ENCODE results near the gene NMRK2.

NMRK2 gene

DNA sequence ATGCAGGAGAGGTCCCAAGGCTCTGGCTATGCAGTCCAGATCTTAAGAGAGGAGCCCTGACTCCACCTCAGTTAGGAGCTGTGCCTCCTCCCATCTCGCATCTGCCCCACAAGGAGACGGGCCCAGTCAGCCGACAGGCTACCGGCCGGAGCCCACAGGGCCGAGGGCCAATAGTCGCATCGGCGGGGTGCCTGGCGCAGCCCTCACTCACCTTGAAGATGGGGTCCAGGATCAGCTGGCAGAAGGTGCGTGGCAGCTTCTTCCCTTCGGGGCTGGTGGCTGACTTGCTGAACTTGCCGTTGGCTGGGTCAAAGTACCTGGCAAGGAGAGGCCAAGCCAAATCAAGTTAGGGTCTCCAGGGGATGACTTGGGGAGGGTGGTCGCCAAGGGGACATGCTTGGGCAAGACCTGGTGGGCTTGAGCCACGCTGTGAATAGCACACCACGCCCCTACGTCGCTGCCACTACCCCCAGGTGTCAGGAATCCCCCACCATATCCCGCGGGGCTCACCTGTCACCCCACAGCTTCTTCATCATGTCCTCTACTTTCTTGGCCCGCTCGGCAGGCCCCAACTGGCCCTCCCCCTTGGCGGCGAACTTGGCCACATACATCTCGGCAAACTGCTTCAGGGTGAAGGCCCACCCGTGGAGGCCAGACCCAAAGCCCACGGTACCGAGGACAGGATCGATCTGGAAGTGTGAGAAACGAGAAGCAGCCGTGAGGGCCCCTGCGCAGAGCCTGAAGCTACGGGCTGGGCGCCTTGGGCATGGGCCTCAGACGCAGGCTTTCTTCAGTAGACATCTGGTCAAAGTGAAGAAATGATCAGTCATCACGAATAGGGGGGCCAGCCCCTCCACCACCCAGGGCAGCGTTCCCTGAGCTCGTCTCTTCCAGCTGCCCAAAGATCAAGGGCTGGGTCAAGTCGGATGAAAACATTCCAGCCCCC lies 49.1 kb downstream of the NMRK2 start:
- DNase-seq (ENCODE audit: low read depth) = no peak

DNA sequence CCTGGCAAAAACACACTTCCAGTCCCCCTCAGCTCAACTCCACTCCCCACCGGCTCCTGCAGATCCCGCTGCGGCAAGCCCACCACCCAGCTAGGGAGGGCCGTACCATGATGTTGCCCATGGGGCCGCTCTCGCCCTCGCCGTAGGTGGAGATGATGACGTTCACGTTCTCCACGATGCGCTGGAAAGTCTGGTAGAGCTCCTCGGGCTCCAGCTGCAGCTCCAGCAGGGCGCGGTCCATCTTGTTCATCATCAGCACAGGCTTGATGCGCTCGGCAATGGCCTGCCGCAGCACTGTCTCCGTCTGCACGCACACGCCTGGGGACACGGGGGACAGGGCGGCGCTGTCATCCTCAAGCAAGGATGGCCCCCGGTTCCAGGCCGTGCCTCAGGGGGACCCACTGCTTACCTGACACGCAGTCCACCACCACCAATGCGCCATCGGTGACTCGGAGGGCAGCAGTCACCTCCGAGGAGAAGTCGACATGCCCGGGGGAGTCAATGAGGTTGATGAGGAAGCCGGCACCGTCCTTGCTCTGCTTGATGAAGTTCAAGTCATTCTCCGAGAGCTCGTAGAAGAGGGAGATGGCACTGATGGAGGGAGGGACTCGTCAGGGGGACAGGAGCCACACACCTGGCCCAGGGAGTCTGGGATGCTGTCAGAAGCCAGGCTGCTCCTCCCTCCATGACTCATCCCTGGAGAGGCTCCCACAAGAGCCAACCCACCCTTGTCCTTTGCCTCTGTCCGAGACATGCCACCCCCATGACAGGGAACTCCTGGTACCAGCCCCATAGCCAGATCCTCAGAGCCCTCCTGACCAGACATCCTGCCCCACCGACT lies 50.1 kb downstream of the NMRK2 start:
- DNase-seq (ENCODE audit: low read depth) = no peak

DNA sequence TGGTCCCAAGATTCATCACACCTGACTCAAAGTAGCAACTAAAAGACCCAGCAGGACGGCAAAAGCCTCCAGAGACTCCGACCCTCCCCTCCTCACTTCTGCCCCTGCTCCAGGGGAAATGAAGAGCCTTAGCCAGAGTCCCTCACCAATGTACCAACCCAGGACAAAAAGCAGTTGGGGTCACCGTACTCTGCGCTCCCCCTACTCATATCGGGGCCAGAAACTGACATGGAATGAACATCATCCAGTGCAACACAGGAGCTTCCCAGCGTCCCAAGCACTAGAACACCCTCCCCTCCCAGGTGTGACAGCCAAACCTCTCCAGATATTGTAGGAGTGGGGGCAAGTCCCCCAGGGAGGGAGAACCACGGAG lies 50.7 kb downstream of the NMRK2 start:
- DNase-seq (ENCODE audit: low read depth) = no peak

DNA sequence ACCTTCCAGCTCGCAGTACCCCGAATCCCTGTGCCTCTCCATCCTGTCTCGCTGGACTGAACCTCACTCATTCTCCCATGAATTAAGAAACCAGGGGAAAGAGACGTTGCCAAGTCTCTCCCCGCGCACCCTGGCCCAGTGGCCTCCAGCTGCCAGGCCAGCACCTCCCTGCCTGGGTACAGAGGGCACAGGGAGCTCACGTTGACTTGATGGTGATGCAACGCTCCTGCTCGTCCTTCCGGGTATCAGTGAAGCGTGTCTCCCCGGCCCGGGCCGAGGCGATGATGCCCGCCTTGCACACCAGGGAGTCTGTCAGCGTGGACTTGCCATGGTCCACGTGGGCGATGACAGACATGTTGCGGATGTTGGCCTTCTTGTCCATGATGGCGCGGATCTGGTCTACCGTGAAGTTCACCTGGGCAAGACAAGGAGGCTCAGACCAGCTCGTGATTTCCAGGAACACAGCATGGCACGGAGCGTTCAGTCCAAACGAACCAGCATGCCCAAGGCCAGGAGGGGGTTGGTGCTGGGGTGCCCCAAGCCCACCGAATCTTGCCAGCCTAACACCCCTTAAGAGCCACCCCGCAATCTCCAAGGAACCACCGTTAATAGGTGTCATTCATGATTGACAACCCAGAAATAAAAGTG lies 51.2 kb downstream of the NMRK2 start:
- DNase-seq (ENCODE audit: low read depth) = no peak

DNA sequence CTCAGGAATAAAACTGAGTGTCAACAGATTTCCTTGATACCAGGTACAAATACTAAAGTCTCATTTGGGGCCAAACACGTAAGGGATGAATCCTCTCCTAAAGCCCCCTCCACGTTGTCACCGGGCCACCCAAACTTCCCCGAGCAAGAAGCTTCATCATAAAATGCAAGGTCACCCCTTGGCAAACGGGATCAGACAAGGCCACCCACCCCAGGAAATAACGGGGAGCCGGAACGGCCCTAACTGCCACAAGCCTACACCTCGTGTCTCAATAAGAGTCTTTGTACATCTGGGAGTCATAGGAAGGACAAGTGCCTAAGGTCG lies 51.7 kb downstream of the NMRK2 start:
- DNase-seq (ENCODE audit: low read depth) = no peak

DNA sequence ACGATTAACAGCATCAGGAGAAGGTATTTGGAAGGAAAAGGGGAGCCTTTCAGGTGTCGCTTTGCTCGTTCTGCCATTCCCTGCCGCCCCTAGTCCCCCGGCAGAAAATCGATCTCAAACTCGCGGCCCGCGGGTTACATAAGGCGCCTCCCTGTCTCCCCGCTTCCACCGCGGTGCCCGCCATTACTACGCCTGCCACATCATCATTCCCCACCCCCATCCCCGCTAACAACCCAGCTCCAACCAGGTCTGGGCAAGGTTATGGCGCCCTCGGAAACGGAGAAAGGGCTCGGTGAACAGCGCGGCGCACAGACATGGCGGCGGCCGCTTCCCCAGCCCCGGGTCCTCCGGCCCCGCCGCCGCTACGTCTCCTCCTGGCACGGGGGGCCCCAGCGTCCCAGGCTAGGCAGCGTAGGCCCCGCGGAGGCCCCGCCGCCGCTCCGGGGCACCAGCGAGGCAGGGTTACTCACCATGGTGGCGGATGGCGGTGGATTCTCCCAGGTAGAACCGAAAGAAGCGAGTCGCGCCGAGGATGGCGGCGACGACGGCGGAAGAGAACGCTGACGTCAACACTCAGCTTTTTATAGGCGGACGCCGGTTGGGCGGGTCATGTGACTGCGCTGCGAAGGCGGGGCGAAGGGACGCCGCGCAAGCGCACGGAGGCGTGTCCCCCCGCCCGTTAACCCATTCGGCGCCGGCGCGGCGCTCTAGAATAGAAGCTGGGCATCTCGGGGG lies 52.2 kb downstream of the NMRK2 start, which contains the start of gene EEF2:
Gene EEF2, minus strand, starts transcription at position 556 of the 735 bp plus-strand sequence. Its CDS starts 83 bp downstream, at position 473.
- DNase-seq (ENCODE audit: low read depth) = peak; percentile 79

DNA sequence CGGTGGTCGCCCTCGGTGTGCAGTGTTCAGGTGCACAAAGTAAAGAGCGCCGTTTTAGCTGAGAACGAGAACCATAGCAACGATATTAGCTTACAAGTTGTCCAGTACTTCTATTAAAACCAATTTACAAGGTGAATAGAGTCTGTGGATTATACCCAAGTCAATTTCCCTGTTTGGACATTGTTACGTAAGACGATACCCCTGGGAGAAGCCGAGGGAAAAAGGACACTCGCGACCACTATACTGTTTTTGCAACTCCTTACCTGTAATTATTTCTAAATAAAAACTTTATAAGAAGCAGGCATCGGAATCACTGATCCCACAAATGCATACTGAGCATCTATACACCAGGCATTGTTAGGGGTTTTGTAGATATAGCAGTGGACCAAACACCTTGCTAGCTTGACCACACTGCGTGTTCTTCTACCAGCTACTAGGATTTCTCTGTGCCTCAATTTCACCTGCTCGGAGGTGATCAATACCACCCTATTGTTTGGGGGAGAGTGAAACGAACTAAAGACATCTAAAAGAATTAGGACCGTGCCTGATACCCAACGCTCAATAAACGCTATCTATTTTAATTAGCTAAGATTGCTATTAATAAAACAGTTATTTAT lies 52.9 kb downstream of the NMRK2 start:
- DNase-seq (ENCODE audit: low read depth) = no peak

DNA sequence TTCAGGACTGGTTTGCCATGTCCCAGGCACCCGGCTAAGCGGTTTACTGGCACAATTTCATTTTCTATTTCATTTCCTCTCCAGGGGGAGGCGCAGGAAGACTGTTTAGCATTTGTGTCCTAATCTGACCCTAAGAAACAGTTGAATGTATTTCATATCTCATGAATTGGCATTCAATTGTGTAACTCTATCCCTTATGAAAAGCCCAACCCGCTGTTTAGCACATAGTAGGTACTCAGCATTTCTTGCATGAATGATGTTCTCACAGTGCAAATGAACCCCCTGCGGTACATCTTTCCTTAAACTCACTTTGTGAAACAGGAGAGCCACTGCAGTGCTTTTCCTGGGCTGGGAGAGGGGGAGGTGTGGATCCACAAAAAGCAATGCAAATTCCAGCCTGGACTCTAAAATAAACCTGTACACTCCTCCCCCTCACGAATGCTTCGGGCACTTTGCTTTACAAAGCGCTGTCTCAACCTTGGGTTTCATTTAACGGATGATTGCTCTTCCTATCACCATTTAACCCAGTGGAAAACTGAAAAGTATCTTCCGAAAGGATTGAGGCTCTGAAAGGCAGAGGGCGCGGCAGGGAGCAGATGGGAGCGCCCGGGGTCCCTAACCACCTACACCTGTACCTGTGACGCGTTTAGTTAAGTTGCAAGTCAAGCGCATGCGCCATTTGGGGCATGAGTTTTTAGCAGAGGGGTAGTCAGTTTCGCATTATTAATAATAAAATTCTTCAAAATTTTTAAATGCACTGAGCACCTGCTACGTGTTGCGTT lies 53.6 kb downstream of the NMRK2 start:
- no peak for DNase-seq (ENCODE audit: low read depth)

DNA sequence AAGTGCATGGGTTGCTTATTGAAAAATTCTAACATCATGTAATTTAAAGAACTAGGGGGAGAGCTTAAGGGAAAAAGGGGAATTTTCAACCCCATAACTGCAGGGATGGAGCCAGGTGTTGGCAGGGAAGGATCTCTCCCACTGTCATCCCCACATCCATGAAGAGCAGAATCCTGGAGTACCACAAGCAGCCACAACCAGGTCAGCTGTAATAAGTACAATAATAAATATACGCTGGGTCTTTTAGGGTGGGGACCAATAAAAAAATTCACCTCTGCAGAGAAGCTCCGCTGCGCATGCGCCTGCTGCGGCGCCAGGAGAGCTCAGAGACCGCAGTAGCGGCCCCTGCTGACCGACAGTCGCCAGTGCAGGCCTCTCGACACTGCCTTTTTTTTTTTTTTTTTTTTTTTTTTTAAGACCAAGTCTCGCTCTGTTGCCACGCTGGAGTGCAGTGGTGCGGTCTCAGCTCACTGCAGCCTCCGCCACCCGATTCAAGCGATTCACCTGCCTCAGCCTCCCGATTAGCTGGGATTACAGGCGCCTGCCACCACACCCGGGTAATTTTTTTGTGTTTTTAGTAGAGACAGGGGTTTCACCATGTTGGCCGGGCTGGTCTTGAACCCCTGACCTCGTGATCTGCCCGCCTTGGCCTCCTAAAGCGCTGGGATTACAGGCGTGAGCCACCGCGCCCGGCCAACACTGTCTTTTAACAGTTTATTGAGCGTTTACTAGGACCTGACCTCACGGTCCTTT lies 54.9 kb downstream of the NMRK2 start:
- peak; percentile 75 for DNase-seq (ENCODE audit: low read depth)

DNA sequence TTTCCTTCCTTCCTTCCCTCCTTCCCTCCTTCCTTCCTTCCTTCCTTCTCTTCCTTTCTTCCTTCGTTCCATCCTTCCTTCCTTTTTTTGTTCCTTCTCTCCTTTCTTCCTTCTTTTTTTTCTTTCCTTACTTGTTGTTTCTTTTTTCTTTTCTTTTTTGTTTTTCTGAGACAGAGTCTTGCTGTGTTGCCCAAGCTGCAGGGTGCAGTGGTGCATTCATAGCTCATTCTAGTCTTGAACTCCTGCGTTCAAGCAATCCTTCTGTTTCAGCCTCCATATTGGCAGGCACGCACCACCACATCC lies 57.9 kb downstream of the NMRK2 start:
- DNase-seq (ENCODE audit: low read depth) = no peak
